Measurements from ENCODE around the gene APP.

The APP gene

GRCh38 chr21:26077521-26077920, 93.0 kb downstream of the APP start:
- Histone ChIP-seq H3K27ac (ENCODE audit: low read length) (no peak overlapping the region), H3K27me3 (replicated peaks; ENCODE audit: insufficient read depth, low read length) (no peaks in the 10 kb centered on the region), H3K4me2 (ENCODE audit: low read depth, low read length) (no peak overlapping the region), H3K79me2 (ENCODE audit: low read length) (peaks cover 24% of the 10 kb centered on the region), H2AFZ (ENCODE audit: low read length) (no peak overlapping the region), H3K9me2 (replicated peaks; ENCODE audit: insufficient read depth, low read length) (no peaks in the 10 kb centered on the region), H3K9me3 (replicated peaks; ENCODE audit: insufficient read depth, low read length) (no peaks in the 10 kb centered on the region), H4K20me1 (ENCODE audit: insufficient read depth, low read length) (no peaks in the 10 kb centered on the region), H3K4me1 (ENCODE audit: low read length) (no peaks in the 10 kb centered on the region), H3K4me3 (ENCODE audit: low read length) (no peak overlapping the region), H3K9ac (ENCODE audit: low read length) (no peak overlapping the region), H3F3A (ENCODE audit: insufficient read depth, low read length) (no peaks in the 10 kb centered on the region), H3K36me3 (replicated peaks; ENCODE audit: insufficient read depth, low read length) (no peaks in the 10 kb centered on the region)
- TF ChIP-seq CTCF (IDR thresholded peaks at IDR 0.05; ENCODE audit: low read length) (no peak), EZH2 (optimal IDR thresholded peaks at IDR 0.05; ENCODE audit: low read depth, low read length) (no peak), EZH2phosphoT487 (IDR thresholded peaks at IDR 0.05; ENCODE audit: low read length) (no peak)
- no peak for DNase-seq

GRCh38 chr21:26072666-26073615, 97.6 kb downstream of the APP start:
- Histone ChIP-seq H3K4me1 (ENCODE audit: low read length) (no peaks in the 10 kb centered on the region), H3K79me2 (ENCODE audit: low read length) (peaks cover 48% of the 10 kb centered on the region), H3K9me2 (replicated peaks; ENCODE audit: insufficient read depth, low read length) (no peaks in the 10 kb centered on the region), H3K4me2 (ENCODE audit: low read depth, low read length) (no peak overlapping the region), H2AFZ (ENCODE audit: low read length) (no peak overlapping the region), H3K27me3 (replicated peaks; ENCODE audit: insufficient read depth, low read length) (no peaks in the 10 kb centered on the region), H3K27ac (ENCODE audit: low read length) (no peak overlapping the region), H3K9ac (ENCODE audit: low read length) (no peak overlapping the region), H3K36me3 (replicated peaks; ENCODE audit: insufficient read depth, low read length) (no peaks in the 10 kb centered on the region), H3K9me3 (replicated peaks; ENCODE audit: insufficient read depth, low read length) (no peaks in the 10 kb centered on the region), H3K4me3 (ENCODE audit: low read length) (no peak overlapping the region), H4K20me1 (ENCODE audit: insufficient read depth, low read length) (no peaks in the 10 kb centered on the region), H3F3A (ENCODE audit: insufficient read depth, low read length) (no peaks in the 10 kb centered on the region)
- no peak for TF ChIP-seq EZH2phosphoT487 (IDR thresholded peaks at IDR 0.05; ENCODE audit: low read length)
- DNase-seq, result no peak

- Histone ChIP-seq H3K9me2 (replicated peaks; ENCODE audit: insufficient read depth, low read length) (no peaks in the 10 kb centered on the region), H3K9me3 (replicated peaks; ENCODE audit: insufficient read depth, low read length) (no peaks in the 10 kb centered on the region), H3K79me2 (ENCODE audit: low read length) (peaks cover 62% of the 10 kb centered on the region), H3K27ac (ENCODE audit: low read length) (no peak overlapping the region), H2AFZ (ENCODE audit: low read length) (no peak overlapping the region), H3K36me3 (replicated peaks; ENCODE audit: insufficient read depth, low read length) (no peaks in the 10 kb centered on the region), H3K27me3 (replicated peaks; ENCODE audit: insufficient read depth, low read length) (no peaks in the 10 kb centered on the region), H3F3A (ENCODE audit: insufficient read depth, low read length) (no peaks in the 10 kb centered on the region), H3K4me1 (ENCODE audit: low read length) (no peaks in the 10 kb centered on the region), H3K9ac (ENCODE audit: low read length) (no peak overlapping the region), H3K4me2 (ENCODE audit: low read depth, low read length) (no peak overlapping the region), H4K20me1 (ENCODE audit: insufficient read depth, low read length) (no peaks in the 10 kb centered on the region), H3K4me3 (ENCODE audit: low read length) (no peak overlapping the region)
- DNase-seq, result no peak
- TF ChIP-seq EZH2 (optimal IDR thresholded peaks at IDR 0.05; ENCODE audit: low read depth, low read length) (no peak), EZH2phosphoT487 (IDR thresholded peaks at IDR 0.05; ENCODE audit: low read length) (no peak), CTCF (IDR thresholded peaks at IDR 0.05; ENCODE audit: low read length) (no peak)
Observed at GRCh38 chr21:26070822-26071425, 99.6 kb downstream of the APP start.
